GM21360 (cell line): Measurements from ENCODE around the gene THAP11.

ENCODE experiments used
- ATAC-seq: cut with Tn5 transposase; IDR thresholded peaks from one replicate; pipeline ENCODE4 v1.9.1; 2021; ENCODE audit warnings: mild to moderate bottlenecking, moderate library complexity; ENCODE audit not compliant: unreplicated experiment

The THAP11 gene

GRCh38 chr16:67841816-67842508 lies at the start of gene THAP11:
TSS of gene THAP11 (plus strand) at chr16:67842320. CDS start at chr16:67842555, 235 bp downstream.
- ATAC-seq, result peak; percentile 43

DNA sequence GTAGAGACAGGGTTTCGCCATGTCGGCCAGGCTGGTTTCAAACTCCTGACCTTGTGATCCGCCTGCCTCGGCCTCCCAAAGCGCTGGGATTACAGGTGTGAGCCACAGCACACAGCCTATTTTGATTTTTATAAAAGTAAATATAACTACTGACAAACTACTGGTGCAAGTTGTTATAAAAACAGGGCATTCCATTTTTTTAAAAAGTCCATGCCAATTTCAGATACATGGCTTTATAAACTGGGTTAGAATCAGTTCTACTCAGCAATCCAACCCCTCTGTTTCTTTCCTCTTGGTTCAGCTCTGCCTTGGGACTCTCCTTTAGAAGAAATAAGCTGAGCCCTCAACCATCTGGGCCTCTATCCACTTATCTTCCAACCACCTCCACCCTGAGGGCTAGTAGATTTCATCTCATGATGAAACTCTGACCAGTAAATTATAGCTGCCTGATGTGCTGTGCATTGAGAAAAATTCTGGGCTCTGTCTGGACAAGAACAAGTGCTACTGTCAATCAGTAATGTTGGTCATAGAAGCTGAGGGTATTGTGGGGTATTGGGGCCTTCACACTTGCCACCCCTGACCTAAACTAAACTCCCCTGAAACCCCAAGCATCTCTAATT lies 45.9 kb upstream of the THAP11 start:
- no peak for ATAC-seq

DNA sequence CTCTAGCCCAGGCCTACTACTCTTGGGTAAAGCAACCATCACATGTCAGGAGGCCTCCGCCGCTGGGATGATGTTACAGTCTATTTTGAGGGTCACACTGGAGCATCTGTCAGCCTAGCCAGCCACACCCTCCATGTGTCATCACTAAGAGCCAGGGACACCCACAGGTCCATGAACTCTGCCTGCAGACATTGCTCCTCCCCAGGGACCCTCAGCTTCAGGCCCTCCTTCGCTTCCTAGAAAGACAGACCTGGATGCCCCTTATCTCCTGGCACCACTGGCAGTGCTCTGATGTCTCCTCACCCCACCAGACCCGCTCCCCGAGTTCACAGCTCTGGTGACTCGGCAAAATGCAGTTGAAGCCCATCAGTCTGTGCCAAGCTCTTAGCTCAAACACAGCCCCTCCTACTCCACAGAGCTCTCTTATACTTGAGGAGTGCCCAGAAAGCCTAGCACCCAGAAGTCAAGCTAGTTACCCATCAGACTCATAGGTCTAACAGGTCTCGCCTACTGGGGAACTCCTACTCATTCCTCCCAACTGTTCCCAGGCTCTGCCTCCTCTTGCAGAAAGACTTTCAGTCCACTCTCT lies 41.7 kb upstream of the THAP11 start:
- no peak for ATAC-seq

- no peak for ATAC-seq
These were observed 40.9 kb upstream of the THAP11 start for GRCh38 chr16:67801241-67801640.

- ATAC-seq, result no peak
These were observed 40.2 kb upstream of the THAP11 start for GRCh38 chr16:67801883-67802282.

- ATAC-seq, result no peak
These were observed 38.2 kb upstream of the THAP11 start for GRCh38 chr16:67803894-67804293.

DNA sequence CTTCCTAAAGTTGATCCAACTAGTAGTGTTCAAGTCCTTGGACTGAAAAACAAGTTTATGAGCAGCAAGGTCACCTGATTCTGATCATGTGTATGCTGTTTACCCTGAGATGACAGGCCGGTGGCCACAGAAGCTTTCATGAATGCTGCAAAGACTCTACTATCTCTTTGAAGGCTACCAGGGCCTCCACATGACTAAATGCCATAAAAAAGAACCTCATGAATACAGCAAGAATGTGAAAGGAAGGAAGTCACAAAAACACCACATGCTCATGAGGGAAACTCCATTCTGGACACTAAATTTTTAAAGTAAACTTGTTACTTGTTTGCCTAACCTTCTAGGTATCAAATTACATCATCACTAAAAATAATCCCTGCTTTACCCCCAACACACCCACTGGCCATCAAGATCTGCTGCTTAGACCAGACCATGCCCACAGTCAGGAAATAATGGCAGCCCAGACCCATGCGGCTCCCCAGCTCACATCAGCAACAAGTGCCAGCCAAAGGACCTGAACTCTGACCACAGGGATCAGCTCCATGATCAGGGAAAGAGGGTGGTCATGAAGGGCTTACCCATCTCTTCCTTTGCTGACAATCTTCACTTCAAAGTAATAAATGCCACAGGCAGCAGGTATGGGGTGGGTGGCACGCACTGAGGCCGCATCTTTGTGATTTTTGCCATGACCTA lies 37.1 kb upstream of the THAP11 start:
- no peak for ATAC-seq

- ATAC-seq, result peak; percentile 1
These were observed 36.2 kb upstream of the THAP11 start for GRCh38 chr16:67805718-67806427.

DNA sequence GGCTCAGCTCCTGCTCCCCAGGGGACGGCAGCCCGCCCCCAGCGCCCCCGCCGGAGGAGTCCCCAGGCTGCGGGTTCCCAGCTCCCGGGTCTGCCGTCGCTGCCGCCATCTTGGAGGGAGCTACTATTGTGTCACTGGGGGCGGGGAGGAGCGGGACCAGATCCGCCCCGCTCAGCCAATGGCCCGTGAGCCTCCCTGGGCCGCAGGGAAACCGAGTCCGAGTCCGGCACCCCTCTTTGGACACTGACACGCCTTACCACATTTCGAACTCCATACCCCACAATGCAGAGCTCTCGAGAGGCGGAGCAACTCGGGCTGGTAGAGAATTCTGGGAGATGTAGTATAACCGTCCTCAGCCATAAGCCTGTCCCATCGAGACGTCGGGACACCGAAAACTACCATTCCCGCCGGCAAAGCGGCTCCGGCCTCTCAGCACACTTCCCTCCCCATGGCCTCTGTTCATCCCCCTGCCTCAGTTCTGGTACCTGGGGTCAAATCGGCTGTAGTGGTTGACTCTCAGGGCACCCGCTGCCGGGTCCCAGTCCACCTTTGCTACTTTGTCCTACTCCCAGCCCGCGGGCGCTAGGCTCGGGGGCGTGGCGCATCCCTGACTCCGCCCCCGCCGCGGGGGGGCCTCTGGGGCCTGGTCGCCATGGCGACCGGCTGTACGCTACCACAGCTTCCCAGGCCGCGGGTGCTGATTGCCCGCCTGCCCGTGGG lies 35.5 kb upstream of the THAP11 start, which contains the start of the genes RANBP10 and TSNAXIP1:
Gene RANBP10, minus strand, starts transcription at position 133 of the 720 bp plus-strand sequence. Its CDS starts 24 bp downstream, at position 109.
Gene TSNAXIP1, plus strand, starts transcription at position 462 of the 720 bp plus-strand sequence. CDS start 261 bp downstream, outside the sequence.
- ATAC-seq, result peak; percentile 86

- no peak for ATAC-seq
These were observed 34.9 kb upstream of the THAP11 start for GRCh38 chr16:67807148-67807682.

GRCh38 chr16:67811899-67812298 lies 30.2 kb upstream of the THAP11 start:
- no peak for ATAC-seq

GRCh38 chr16:67814567-67814966 lies 27.6 kb upstream of the THAP11 start:
- no peak for ATAC-seq

- no peak for ATAC-seq
These were observed 21.4 kb upstream of the THAP11 start for GRCh38 chr16:67820608-67821259.

DNA sequence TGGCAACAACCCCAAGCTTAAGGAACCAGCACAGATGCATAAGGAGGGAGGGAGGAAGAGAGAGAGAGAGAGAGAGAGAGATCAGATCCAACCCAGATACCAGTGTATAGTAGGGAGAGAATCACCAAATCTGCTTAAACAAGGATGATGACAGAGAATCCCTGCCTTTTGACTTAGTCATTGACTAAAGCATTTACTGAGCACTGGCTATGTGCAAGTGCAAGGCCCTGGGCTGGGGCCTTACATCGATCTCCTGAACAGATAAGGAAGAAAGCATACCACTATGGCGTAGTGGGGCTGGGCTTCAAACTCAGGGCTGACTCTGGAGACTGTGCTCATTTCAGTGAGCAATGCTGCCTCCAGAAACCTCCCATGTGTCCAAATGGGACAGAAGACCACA lies 19.6 kb upstream of the THAP11 start:
- no peak for ATAC-seq

GRCh38 chr16:67825119-67825518 lies 17.0 kb upstream of the THAP11 start:
- ATAC-seq, result no peak

DNA sequence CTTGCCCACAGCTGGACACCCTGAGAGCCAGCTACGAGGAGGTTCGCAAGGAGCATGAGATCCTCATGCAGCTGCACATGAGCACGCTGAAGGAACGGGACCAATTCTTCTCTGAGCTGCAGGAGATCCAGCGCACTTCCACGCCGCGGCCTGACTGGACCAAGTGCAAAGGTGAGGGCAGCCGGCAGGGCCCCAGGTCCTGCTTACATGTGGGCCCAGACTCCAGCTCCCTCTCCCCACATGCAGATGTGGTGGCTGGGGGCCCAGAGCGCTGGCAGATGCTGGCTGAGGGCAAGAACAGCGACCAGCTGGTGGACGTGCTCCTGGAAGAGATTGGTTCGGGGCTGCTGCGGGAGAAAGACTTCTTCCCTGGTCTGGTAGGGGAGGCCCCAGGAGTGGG lies 16.2 kb upstream of the THAP11 start:
- no peak for ATAC-seq

GRCh38 chr16:67828651-67829050 lies 13.5 kb upstream of the THAP11 start:
- ATAC-seq, result no peak

DNA sequence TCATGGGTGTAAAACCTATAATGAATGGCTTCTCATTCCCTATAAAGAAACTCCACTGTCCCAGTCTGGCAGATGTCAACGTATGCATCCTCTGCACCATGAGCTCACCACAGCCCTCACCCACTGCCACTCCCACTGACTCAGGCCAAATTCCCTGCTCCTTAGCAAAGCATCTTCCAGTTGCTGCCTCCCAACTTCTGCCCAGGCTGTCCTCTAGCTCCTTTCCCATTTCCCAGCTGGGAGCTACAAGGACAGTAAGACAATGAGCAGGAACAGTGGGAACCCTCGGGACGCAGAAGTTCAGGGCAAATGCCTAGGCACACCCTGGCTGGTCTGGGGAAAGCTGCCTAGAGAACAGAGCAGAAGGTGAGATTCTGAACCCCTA lies 9.1 kb upstream of the THAP11 start:
- no peak for ATAC-seq
